Caco-2 (cell line): ENCODE data around the gene SORL1. TPM values are rescaled to one million over a fixed set of nuclear protein-coding genes. Genes with fewer than 3 reads are reported as not detected.

Source experiments
- BruUV-seq: library from RNA; stranded (reverse); fragments of 400-500 nt; replicated peaks from 2 replicates; lab custom pipeline; 2021; lab: Mats Ljungman, UMichigan
- CTCF ChIA-PET: fragments of 300-600 bp; sonication (Branson Sonifier 250); formaldehyde crosslinking; loops from one replicate; lab custom pipeline; 2022; ENCODE audit warnings: antibody characterized with exemption; lab: Charles Lee
- POLR2A ChIA-PET: fragments of 300-600 bp; sonication (Branson Sonifier 250); formaldehyde crosslinking; loops from one replicate; lab custom pipeline; 2022; ENCODE audit warnings: antibody characterized with exemption; lab: Charles Lee
- DNase-seq, 2 experiments: peaks; one replicate each; pipeline versions ENCODE4 v3.0.0 to v3.0.0-alpha.2; 2020 to 2022
- H3K27me3 ChIP-seq: replicated peaks from 2 replicates; pipeline ENCODE4 v1.6.0; 2011; ENCODE audit warnings: low read length; ENCODE audit not compliant: control insufficient read depth, insufficient read depth
- H3K36me3 ChIP-seq: 2 replicates; pipeline ENCODE4 v1.5.1; 2011; ENCODE audit warnings: low read length; ENCODE audit not compliant: control insufficient read depth, insufficient read depth
- H3K4me1 ChIP-seq: fragments of 250-450 bp; sonication (Bioruptor Pico); 2 replicates; pipeline ENCODE4 v1.5.1; 2020; ENCODE audit warnings: mild to moderate bottlenecking
- H3K4me3 ChIP-seq: 2 replicates; pipeline ENCODE4 v1.5.1; 2011; ENCODE audit warnings: low read depth, mild to moderate bottlenecking, control low read depth, low read length
- H3K9me3 ChIP-seq: fragments of 250-450 bp; sonication (Bioruptor Pico); 2 replicates; pipeline ENCODE4 v1.5.1; 2020; ENCODE audit warnings: mild to moderate bottlenecking, moderate library complexity
- H3K27ac Mint-ChIP-seq: one replicate; pipeline ENCODE4 v1.8.0; 2022; ENCODE audit warnings: mixed read lengths; ENCODE audit not compliant: unreplicated experiment
- H3K27me3 Mint-ChIP-seq: one replicate; pipeline ENCODE4 v1.8.0; 2022; ENCODE audit warnings: mixed read lengths; ENCODE audit not compliant: insufficient read depth, unreplicated experiment
- H3K36me3 Mint-ChIP-seq: one replicate; pipeline ENCODE4 v1.8.0; 2022; ENCODE audit warnings: mild to moderate bottlenecking, mixed read lengths; ENCODE audit not compliant: insufficient read depth, unreplicated experiment
- H3K4me1 Mint-ChIP-seq: one replicate; pipeline ENCODE4 v1.8.0; 2022; ENCODE audit warnings: low read depth, mixed read lengths; ENCODE audit not compliant: unreplicated experiment
- H3K4me3 Mint-ChIP-seq: one replicate; pipeline ENCODE4 v1.8.0; 2022; ENCODE audit warnings: mild to moderate bottlenecking, moderate library complexity, mixed read lengths; ENCODE audit not compliant: unreplicated experiment
- H3K9me3 Mint-ChIP-seq: one replicate; pipeline ENCODE4 v1.8.0; 2022; ENCODE audit warnings: mixed read lengths; ENCODE audit not compliant: unreplicated experiment
- CTCF ChIP-seq, 2 experiments: fragments of 200-600 bp in 1 of 2; IDR thresholded peaks; 1 replicate in 1 of 2; 2 replicates in 1 of 2; pipeline versions ENCODE4 v1.5.1 to v1.8.0; 2011 to 2022; ENCODE audit warnings: antibody characterized with exemption in 1 of 2, control low read depth in 1 of 2, inconsistent platforms in 1 of 2, low read depth in 1 of 2, low read length in 1 of 2, mild to moderate bottlenecking in 1 of 2, moderate library complexity in 1 of 2; ENCODE audit not compliant: insufficient read depth in 1 of 2, severe bottlenecking in 1 of 2, unreplicated experiment in 1 of 2
- intact Hi-C: fragments of 100-400 bp; cut with micrococcal nuclease; formaldehyde crosslinking; loops from one replicate; pipeline ENCODE4 v1.10.0; 2022; ENCODE audit not compliant: unreplicated experiment
- total RNA-seq: library from RNA; stranded (reverse); gene quantifications from 2 replicates; pipeline ENCODE4 v1.2.3, GENCODE V29; 2022

The SORL1 gene
- total RNA-seq, 1 experiment from 2014 or later = 26.3 TPM

- ChIA-PET CTCF (no interaction called here), POLR2A (no interaction called here)
- Mint-ChIP-seq H3K4me1 (no peaks in the 10 kb centered on the region), H3K27ac (no peak overlapping the region), H3K9me3 (no peaks in the 10 kb centered on the region), H3K36me3 (peaks cover 25% of the 10 kb centered on the region), H3K4me3 (no peak overlapping the region), H3K27me3 (no peaks in the 10 kb centered on the region)
- H3K4me3 ChIP-seq = no peak overlapping the region
- intact Hi-C loops = no loop called here
- no peaks in the 10 kb centered on the region; the same call in 1 of the 2 replicates for H3K9me3 ChIP-seq
- no TSS peak for BruUV-seq
- no peak for TF ChIP-seq CTCF (IDR thresholded peaks at IDR 0.05; ENCODE audit: insufficient read depth in 1 of 2, low read depth in 1 of 2, low read length in 1 of 2, severe bottlenecking in 1 of 2, unreplicated experiment in 1 of 2)
- H3K36me3 ChIP-seq = peaks cover 5% of the 10 kb centered on the region; the same call in 1 of the 2 replicates
- DNase-seq = no peak
- no peaks in the 10 kb centered on the region for H3K27me3 ChIP-seq
- H3K4me1 ChIP-seq = no peaks in the 10 kb centered on the region
Observed at GRCh38 chr11:121606354-121606753, 154.2 kb downstream of the SORL1 start.

- H3K27ac Mint-ChIP-seq = no peak overlapping the region
- no peaks in the 10 kb centered on the region for H3K9me3 Mint-ChIP-seq
- Histone ChIP-seq H3K36me3 (peaks cover 5% of the 10 kb centered on the region; the same call in 1 of the 2 replicates), H3K4me1 (no peaks in the 10 kb centered on the region), H3K9me3 (no peaks in the 10 kb centered on the region; the same call in 1 of the 2 replicates), H3K4me3 (no peak overlapping the region), H3K27me3 (no peaks in the 10 kb centered on the region)
- DNase-seq = no peak
- BruUV-seq = no TSS peak
- no peak for TF ChIP-seq CTCF (IDR thresholded peaks at IDR 0.05; ENCODE audit: insufficient read depth in 1 of 2, low read depth in 1 of 2, low read length in 1 of 2, severe bottlenecking in 1 of 2, unreplicated experiment in 1 of 2)
- no peaks in the 10 kb centered on the region for H3K27me3 Mint-ChIP-seq
- intact Hi-C loops = no loop called here
- ChIA-PET CTCF (no interaction called here), POLR2A (no interaction called here)
- H3K4me3 Mint-ChIP-seq = no peak overlapping the region
- peaks cover 25% of the 10 kb centered on the region for H3K36me3 Mint-ChIP-seq
- no peaks in the 10 kb centered on the region for H3K4me1 Mint-ChIP-seq
Observed at GRCh38 chr11:121607341-121607740, 155.2 kb downstream of the SORL1 start.

GRCh38 chr11:121608545-121609098, 156.5 kb downstream of the SORL1 start:
- H3K27me3 ChIP-seq = no peaks in the 10 kb centered on the region
- Mint-ChIP-seq H3K27ac (no peak overlapping the region), H3K4me3 (no peak overlapping the region), H3K4me1 (no peaks in the 10 kb centered on the region), H3K27me3 (no peaks in the 10 kb centered on the region), H3K36me3 (peaks cover 31% of the 10 kb centered on the region), H3K9me3 (no peaks in the 10 kb centered on the region)
- H3K4me1 ChIP-seq = no peaks in the 10 kb centered on the region
- intact Hi-C loops = no loop called here
- CTCF ChIA-PET = interaction anchor here (0.6 kb wide), 1 partner anchor 269 kb away, joined by 3 read pairs; no protein-coding TSS in a partner anchor
- H3K4me3 ChIP-seq = no peak overlapping the region
- no peak for DNase-seq
- H3K9me3 ChIP-seq = no peaks in the 10 kb centered on the region; the same call in 1 of the 2 replicates
- no TSS peak for BruUV-seq
- no peak for TF ChIP-seq CTCF (IDR thresholded peaks at IDR 0.05; ENCODE audit: insufficient read depth in 1 of 2, low read depth in 1 of 2, low read length in 1 of 2, severe bottlenecking in 1 of 2, unreplicated experiment in 1 of 2)
- peaks cover 5% of the 10 kb centered on the region; the same call in 1 of the 2 replicates for H3K36me3 ChIP-seq
- POLR2A ChIA-PET = no interaction called here
